ENCODE data around the gene MCM9.
A peak's percentile ranks its signal among the peaks of the same experiment; 100 is the strongest.

The MCM9 gene

DNA sequence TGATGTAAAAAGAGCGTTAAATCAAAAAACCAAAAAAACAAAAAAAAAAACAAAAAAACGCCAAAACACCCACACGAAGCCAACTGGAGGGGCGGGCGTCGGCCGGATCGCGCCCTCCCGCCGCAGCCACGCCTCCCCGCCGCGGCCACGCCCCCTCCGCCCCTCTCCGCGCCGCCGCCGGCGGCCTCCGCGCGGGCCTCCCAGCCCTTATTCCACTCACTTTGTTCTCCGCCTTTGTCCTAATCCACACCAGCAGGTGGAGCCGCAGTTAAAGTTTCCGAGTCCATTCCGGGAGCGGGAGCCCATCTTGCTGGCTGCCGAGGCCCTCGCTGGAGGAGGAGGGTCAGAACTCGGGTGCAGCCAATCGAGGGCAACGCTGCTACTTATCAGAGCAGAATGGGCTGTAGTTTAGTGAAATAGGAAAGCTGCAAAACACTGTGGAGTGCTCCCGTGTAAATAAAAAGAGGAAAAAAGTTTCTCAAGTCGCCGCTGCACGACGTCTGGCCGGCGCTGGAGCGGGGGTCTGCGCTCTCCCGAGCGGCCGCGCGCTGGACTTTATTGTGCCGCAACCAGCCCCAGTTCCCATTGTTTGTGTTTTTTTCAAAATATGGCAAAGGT is 41.0 kb downstream of the MCM9 start, which contains the start of gene ASF1A:
Gene ASF1A (plus strand): TSS at position 346 of the 618 bp plus-strand sequence. CDS start 262 bp downstream, at position 608.
- DNase-seq = peak; percentile 98 to 99
- Histone ChIP-seq H3K4me1 (peaks cover 0 to 41% (median 13%) of the 10 kb centered on the region in 4 donors), H3K9me3 (no peaks in the 10 kb centered on the region), H3K27me3 (no peaks in the 10 kb centered on the region), H3K4me3 (peak within 1 kb of the TSS; percentile 76 to 91), H3K36me3 (no peaks in the 10 kb centered on the region), H3K27ac (peak within 1 kb of the TSS; percentile 87 to 95)
- intact Hi-C loops (cut with DNase I; ENCODE audit: low total_unique reads) = loop anchor here (2.0 kb wide), 1 partner anchor 243 kb away; the partner anchor contains the start of gene CEP85L
- TF ChIP-seq, protein P1, sequence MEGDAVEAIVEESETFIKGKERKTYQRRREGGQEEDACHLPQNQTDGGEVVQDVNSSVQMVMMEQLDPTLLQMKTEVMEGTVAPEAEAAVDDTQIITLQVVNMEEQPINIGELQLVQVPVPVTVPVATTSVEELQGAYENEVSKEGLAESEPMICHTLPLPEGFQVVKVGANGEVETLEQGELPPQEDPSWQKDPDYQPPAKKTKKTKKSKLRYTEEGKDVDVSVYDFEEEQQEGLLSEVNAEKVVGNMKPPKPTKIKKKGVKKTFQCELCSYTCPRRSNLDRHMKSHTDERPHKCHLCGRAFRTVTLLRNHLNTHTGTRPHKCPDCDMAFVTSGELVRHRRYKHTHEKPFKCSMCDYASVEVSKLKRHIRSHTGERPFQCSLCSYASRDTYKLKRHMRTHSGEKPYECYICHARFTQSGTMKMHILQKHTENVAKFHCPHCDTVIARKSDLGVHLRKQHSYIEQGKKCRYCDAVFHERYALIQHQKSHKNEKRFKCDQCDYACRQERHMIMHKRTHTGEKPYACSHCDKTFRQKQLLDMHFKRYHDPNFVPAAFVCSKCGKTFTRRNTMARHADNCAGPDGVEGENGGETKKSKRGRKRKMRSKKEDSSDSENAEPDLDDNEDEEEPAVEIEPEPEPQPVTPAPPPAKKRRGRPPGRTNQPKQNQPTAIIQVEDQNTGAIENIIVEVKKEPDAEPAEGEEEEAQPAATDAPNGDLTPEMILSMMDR (IDR thresholded peaks at IDR 0.05) = peak; percentile 42 to 61

DNA sequence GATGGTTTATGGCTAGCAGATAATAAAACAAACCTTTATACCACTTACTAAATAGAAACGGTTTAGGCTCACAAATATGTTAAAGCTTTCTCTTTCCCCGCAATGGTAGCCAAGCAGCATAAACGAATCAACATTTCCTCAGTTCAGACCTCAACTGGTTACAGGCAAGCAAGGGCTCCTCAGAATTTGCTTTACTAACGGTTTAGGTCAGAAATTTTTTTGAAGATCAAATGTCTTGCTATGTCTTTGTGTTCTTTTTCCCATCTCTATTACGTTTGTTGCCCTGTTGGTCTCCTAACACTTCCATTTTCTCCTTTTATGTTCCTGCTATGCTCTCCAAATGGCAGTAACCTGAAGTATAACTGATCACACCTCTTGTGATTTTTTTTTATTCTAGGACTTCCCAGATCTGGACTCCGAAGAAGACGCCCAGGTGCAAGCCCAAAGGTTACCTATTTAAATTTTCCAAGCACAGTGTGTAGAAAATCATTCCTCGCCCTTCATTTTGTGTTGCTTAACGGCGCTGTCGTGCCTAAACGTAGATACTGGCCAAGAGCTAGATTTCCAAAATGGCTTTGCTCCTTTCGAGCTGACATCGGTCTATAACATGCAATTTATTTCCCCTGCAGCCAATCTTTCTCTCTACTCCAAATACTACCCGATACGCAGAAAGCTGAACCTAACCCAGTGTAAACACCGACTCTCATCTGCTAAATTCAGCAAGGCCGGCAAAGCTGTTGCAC is 41.7 kb downstream of the MCM9 start:
- Histone ChIP-seq H3K27me3 (no peaks in the 10 kb centered on the region), H3K9me3 (no peaks in the 10 kb centered on the region), H3K27ac (peak overlapping the region; percentile 87 to 90), H3K36me3 (no peaks in the 10 kb centered on the region), H3K4me3 (peak overlapping the region; percentile 76 to 91), H3K4me1 (peaks cover 0 to 41% (median 13%) of the 10 kb centered on the region in 4 donors)
- TF ChIP-seq, protein P1 (IDR thresholded peaks at IDR 0.05) = no peak
- DNase-seq = peak; percentile 31 to 64
- intact Hi-C loops (cut with DNase I; ENCODE audit: low total_unique reads) = no loop called here

- DNase-seq = no peak
- TF ChIP-seq, protein P1 (IDR thresholded peaks at IDR 0.05) = no peak
- intact Hi-C loops (cut with DNase I; ENCODE audit: low total_unique reads) = no loop called here
- Histone ChIP-seq H3K4me3 (peak overlapping the region; percentile 76 to 91), H3K27me3 (no peaks in the 10 kb centered on the region), H3K9me3 (no peaks in the 10 kb centered on the region), H3K4me1 (peaks cover 0 to 41% (median 13%) of the 10 kb centered on the region in 4 donors), H3K27ac (peak overlapping the region; percentile 87 to 90), H3K36me3 (no peaks in the 10 kb centered on the region)
Measured at GRCh38 chr6:118892355-118892991, 42.5 kb downstream of the MCM9 start.

DNA sequence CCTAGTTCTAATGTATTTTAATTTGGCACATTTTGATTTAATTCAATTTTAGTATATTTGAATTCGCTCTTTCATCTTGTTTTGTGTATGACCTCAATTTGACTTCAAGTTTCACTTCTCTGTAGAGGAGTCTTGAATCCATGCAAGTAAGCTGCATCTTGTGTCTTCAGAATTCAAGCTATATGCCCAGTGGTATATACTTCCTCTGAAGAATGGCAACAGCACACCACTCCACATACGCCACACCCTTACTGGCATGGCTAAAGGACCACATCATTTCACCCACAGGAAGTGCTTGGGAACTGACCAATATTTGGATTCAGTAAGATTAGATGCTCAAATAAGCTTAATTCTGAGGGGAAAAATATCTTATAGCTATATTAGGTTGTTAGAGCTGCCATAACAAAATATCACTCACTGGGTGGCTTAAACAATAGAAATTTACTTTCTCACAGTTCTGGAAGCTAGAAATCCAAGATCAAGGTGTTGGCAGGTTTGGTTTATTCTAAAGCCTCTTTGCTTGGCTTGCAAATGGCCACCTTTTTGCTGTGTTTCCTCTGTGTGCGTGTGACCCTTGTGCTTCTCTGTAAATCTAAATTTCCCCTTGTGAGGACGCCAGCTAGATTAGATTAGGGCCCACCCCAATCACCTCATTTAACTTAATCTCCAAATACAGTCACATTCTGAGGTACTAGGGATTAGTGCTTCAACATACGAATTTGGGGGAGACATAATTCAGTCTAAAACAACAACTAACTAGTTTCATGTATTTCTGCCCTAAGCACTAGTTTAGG is 43.8 kb downstream of the MCM9 start:
- H3K9me3 ChIP-seq = no peaks in the 10 kb centered on the region
- no peak overlapping the region for H3K4me3 ChIP-seq
- TF ChIP-seq, protein P1 (IDR thresholded peaks at IDR 0.05) = no peak
- DNase-seq = no peak
- peaks cover 0 to 29% (median 13%) of the 10 kb centered on the region in 4 donors for H3K4me1 ChIP-seq
- intact Hi-C loops (cut with DNase I; ENCODE audit: low total_unique reads) = no loop called here
- H3K27ac ChIP-seq = peak overlapping the region; percentile 87 to 90
- H3K27me3 ChIP-seq = no peaks in the 10 kb centered on the region
- H3K36me3 ChIP-seq = no peaks in the 10 kb centered on the region

- TF ChIP-seq, protein P1 (IDR thresholded peaks at IDR 0.05) = no peak
- H3K9me3 ChIP-seq = no peaks in the 10 kb centered on the region
- no peak overlapping the region for H3K4me3 ChIP-seq
- H3K27me3 ChIP-seq = no peaks in the 10 kb centered on the region
- DNase-seq = no peak
- intact Hi-C loops (cut with DNase I; ENCODE audit: low total_unique reads) = no loop called here
- no peak overlapping the region for H3K27ac ChIP-seq
- H3K36me3 ChIP-seq = no peaks in the 10 kb centered on the region
- H3K4me1 ChIP-seq = peaks cover 0 to 22% (median 11%) of the 10 kb centered on the region in 4 donors
Measured at GRCh38 chr6:118889163-118889562, 45.8 kb downstream of the MCM9 start.
